ENCODE results near the gene ZRANB3.
"Not testable (repeated sequence)": the region's sequence is repeated elsewhere in the genome, so short reads cannot be mapped to it uniquely, and the experiment has no call there.

The ZRANB3 gene

DNA sequence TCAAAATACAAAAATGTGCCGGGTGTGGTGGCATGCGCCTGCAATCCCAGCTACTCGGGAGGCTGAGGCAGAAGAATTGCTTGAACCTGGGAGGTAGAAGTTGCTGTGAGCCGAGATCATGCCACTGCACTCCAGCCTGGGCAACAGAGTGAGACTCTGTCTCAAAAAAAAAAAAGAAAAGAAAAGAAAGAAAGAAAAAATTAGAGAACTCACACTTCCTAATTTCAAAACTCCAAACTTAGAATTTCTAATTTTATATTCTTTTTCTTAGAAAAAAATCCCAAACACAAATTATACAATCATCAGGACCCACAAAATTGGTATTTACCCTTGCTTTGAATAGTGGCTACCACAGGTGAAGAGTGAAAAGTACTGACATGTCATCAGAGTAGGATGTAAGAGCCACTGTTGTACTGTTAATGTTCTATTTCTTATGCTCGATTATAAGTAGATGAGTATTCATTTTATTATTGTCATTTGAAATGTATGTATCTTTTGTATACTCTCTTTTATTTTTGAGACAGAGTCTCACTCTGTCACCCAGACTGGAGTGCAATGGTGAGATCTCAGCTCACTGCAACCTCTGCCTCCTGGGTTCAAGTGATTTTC lies 182.8 kb downstream of the ZRANB3 start:
- not testable (repeated sequence) for H3K27ac Mint-ChIP-seq; H3K9me3 Mint-ChIP-seq; H3K4me3 Mint-ChIP-seq; DNase-seq (ENCODE audit: low spot score in 2 of 2); H3K27me3 Mint-ChIP-seq; H3K4me1 Mint-ChIP-seq; ATAC-seq (ENCODE audit: low read depth)
- H3K36me3 Mint-ChIP-seq, result peaks cover 30% of the 10 kb centered on the region

DNA sequence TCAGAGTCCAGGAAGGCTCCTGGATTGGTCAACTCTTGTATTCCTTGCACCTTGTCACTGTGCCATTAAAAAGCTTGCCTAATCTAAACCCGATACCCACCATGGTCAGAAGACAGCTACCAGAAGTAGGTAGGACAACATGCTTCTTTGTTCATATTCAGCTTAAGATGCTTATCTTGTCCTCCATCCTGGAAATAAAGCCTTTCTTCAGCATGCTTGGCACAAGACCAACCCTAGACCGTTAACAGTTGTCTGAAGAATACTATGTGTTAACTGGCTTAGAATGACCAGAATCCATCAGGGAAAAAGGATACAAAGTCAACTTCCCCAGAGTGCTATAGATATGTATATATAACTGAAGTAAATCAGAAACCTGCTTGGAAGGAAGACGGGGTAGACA lies 193.9 kb downstream of the ZRANB3 start:
- Mint-ChIP-seq H3K9me3 (peaks cover 9% of the 10 kb centered on the region), H3K4me1 (peaks cover 2% of the 10 kb centered on the region), H3K27me3 (no peaks in the 10 kb centered on the region), H3K36me3 (peaks cover 17% of the 10 kb centered on the region), H3K4me3 (no peak overlapping the region), H3K27ac (no peak overlapping the region)
- no peak for DNase-seq (ENCODE audit: low spot score in 2 of 2)
- no peak for ATAC-seq (ENCODE audit: low read depth)

DNA sequence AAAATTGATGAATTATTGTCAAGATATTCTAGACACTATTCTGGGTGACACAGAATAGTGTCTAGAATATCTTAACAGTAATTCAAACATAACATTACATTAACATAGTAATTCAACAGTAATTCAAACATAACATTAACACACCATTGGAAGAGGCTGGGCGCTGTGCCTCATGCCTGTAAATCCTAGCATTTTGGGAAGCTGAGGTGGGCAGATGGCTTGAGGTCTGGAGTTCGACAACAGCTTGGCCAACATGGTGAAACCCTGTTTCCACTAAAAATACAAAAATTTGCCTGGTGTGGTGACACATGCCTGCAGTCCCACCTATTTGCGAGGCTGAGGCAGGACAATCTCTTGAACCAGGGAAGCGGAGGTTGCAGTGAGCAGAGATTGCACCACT lies 195.8 kb downstream of the ZRANB3 start:
- no peaks in the 10 kb centered on the region for H3K27me3 Mint-ChIP-seq
- peaks cover 17% of the 10 kb centered on the region for H3K36me3 Mint-ChIP-seq
- H3K4me3 Mint-ChIP-seq, result no peak overlapping the region
- no peak for DNase-seq (ENCODE audit: low spot score in 2 of 2)
- ATAC-seq (ENCODE audit: low read depth), result no peak
- H3K4me1 Mint-ChIP-seq, result peaks cover 2% of the 10 kb centered on the region
- H3K9me3 Mint-ChIP-seq, result peaks cover 10% of the 10 kb centered on the region
- H3K27ac Mint-ChIP-seq, result no peak overlapping the region

DNA sequence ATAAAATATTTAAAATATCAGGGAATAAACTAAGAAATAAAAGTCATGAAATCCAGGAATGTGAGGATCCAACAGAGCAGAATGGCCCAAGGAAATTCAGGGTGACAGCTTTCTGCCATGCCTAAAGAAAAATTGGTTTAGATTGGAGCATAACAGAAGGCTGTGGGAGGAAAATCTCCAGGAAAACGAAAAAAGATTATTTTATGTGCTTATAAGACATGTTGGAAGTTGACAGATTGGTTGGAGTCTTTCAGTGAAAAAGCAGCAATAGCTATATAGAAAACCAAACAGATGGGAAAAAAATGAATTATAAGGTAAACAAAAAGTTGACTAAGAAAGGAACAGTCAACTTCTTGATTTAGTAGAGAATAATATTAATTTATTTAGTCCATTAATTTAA lies 203.9 kb downstream of the ZRANB3 start:
- ATAC-seq (ENCODE audit: low read depth), result no peak
- Mint-ChIP-seq H3K36me3 (peaks cover 9% of the 10 kb centered on the region), H3K27me3 (no peaks in the 10 kb centered on the region), H3K9me3 (peaks cover 16% of the 10 kb centered on the region), H3K27ac (no peak overlapping the region), H3K4me1 (no peaks in the 10 kb centered on the region), H3K4me3 (no peak overlapping the region)
- no peak for DNase-seq (ENCODE audit: low spot score in 2 of 2)

DNA sequence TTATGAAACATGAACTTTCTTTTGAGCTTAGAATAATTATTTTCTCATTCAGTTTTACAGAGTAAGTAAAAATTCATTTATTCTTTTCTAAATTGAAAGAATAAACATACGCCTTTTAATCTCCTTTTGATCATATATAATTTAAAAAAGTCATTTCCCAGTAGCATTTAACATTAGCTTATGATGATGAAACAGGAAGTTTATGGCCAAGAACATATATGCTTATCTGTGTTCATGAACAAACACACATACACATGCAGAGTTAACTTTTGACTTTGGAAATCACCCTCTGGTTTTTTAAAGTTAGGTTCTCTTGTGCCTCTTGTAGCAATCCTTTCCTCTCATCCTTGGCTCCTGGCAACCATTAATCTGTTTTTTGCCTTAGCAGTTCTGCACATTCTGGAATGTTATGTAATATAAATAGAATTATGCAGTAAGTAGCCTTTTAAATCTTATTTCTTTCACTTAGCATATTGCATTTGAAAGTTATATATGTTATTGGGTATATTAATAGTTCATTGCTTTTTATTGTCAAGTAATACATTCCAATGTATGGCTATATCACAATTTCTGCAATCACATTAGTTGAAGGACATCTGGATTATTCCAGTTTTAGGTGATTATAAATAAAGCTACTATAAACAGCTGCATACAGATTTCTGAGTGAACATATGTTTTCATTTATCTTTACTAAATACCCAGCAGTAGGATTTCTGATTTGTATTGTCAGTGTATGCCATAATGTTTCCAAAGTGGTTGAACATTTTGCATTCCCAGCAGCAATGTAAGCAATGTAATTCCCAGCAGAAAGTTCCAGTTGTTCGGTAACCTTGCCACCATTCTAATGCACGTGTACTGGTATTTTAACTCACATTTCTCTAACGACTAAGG lies 210.3 kb downstream of the ZRANB3 start:
- ATAC-seq (ENCODE audit: low read depth) (no peak), DNase-seq (ENCODE audit: low spot score in 2 of 2) (no peak)
- no peaks in the 10 kb centered on the region for H3K9me3 Mint-ChIP-seq
- no peak overlapping the region for H3K27ac Mint-ChIP-seq
- H3K36me3 Mint-ChIP-seq, result no peaks in the 10 kb centered on the region
- H3K4me3 Mint-ChIP-seq, result no peak overlapping the region
- no peaks in the 10 kb centered on the region for H3K27me3 Mint-ChIP-seq
- no peaks in the 10 kb centered on the region for H3K4me1 Mint-ChIP-seq

DNA sequence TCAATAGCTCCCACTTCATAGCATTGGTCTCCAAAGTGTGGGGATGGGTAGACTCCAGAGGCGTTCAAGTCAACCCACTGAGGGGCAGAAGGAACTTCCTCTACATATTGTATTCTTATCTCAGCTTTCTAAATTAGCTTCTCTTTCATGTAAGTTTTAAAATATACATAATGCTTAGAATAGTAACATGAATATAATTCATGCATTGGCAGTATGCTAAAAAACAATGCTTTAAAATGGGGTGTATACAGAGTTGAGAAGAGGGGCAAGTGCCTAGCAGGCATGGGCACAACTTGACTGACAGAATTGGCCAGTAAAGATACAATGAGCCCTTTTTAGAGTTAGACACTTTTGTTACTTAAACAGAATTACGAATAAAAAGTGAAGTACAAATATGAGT lies 212.2 kb downstream of the ZRANB3 start:
- H3K4me3 Mint-ChIP-seq, result no peak overlapping the region
- H3K9me3 Mint-ChIP-seq, result no peaks in the 10 kb centered on the region
- H3K27ac Mint-ChIP-seq, result no peak overlapping the region
- no peaks in the 10 kb centered on the region for H3K4me1 Mint-ChIP-seq
- no peak for DNase-seq (ENCODE audit: low spot score in 2 of 2)
- no peak for ATAC-seq (ENCODE audit: low read depth)
- H3K27me3 Mint-ChIP-seq, result no peaks in the 10 kb centered on the region
- H3K36me3 Mint-ChIP-seq, result no peaks in the 10 kb centered on the region

DNA sequence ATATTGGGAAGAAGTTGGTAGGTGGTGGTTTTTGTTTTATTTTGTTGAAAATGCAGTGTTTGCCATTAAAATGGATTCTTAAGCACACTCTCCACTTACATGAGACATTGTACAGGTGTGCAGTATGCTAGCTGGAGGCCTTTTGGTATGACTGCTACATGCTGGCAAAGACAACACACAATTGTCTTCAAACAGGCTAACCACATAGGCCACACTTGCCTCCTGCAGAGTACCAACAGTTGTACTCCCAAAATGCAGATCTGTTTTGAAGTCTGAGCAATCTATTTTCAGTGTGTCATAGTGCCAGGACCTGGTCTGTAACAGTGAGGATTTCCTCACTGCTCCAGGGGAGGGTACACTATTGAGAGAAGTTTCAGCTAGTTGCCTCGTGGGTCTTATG lies 213.6 kb downstream of the ZRANB3 start:
- Mint-ChIP-seq H3K27ac (no peak overlapping the region), H3K4me3 (no peak overlapping the region), H3K9me3 (no peaks in the 10 kb centered on the region), H3K36me3 (peaks cover 1% of the 10 kb centered on the region), H3K27me3 (no peaks in the 10 kb centered on the region), H3K4me1 (no peaks in the 10 kb centered on the region)
- ATAC-seq (ENCODE audit: low read depth) (no peak), DNase-seq (ENCODE audit: low spot score in 2 of 2) (no peak)

DNA sequence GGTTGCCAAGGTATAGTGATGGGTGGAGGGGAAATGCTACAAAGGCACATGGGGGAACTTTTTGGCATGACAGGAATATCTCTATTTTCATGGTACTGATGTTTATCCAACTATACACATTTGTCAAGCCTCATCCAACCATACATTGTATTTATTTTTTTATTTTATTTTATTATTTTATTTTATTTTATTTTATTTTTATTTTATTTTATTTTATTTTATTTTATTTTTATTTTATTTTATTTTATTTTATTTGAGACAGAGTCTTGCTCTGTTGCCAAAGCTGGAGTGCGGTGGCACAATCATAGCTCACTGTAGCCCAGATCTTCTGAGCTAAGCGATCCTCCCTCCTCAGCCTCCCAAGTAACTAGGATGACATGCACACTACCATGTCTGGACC lies 219.1 kb downstream of the ZRANB3 start:
- H3K4me3 Mint-ChIP-seq, result no peak overlapping the region
- H3K9me3 Mint-ChIP-seq, result peaks cover 4% of the 10 kb centered on the region
- DNase-seq (ENCODE audit: low spot score in 2 of 2) (no peak), ATAC-seq (ENCODE audit: low read depth) (no peak)
- H3K27me3 Mint-ChIP-seq, result no peaks in the 10 kb centered on the region
- H3K36me3 Mint-ChIP-seq, result peaks cover 15% of the 10 kb centered on the region
- H3K4me1 Mint-ChIP-seq, result no peaks in the 10 kb centered on the region
- H3K27ac Mint-ChIP-seq, result no peak overlapping the region

DNA sequence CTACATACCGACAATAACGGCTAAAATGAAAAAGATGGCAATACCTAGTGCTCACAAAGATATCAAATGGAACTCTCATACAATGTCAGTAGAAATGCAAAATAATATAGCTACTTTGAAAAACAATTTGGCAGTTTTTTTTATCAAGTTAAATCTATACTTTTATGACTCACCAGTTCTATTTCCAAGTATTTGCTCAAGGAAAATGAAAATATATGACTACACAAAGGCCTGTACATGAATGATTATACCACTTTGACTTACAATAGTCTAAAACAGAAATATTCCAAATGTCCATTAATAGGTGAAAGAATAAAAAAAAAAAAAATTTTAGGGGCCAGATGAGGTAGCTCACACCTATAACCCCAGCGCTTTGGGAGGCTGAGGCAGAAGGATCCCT lies 219.8 kb downstream of the ZRANB3 start:
- Mint-ChIP-seq H3K36me3 (peaks cover 15% of the 10 kb centered on the region), H3K4me1 (no peaks in the 10 kb centered on the region), H3K9me3 (peaks cover 4% of the 10 kb centered on the region), H3K27ac (no peak overlapping the region), H3K4me3 (no peak overlapping the region), H3K27me3 (no peaks in the 10 kb centered on the region)
- DNase-seq (ENCODE audit: low spot score in 2 of 2) (no peak), ATAC-seq (ENCODE audit: low read depth) (no peak)

DNA sequence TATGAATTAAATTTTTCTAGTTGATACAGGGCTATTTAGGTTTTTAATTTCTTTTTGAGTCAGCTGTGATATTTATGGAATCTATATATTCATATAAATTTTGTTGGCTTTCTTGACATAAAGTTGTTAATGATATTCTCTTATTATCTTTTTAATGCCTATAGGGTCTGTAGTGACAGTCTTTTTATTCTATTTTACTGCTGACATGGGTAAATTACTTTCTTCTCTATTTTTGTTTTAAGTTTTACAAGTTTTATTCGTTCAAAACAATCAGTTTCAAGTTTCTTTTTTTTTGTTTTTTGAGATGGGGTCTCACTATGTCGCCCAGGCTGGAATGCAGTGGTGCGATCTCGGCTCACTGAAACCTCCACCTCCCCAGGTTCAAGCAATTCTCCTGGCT lies 226.3 kb downstream of the ZRANB3 start:
- Mint-ChIP-seq H3K36me3 (peaks cover 20% of the 10 kb centered on the region), H3K4me1 (no peaks in the 10 kb centered on the region), H3K27me3 (no peaks in the 10 kb centered on the region), H3K4me3 (no peak overlapping the region), H3K9me3 (peaks cover 8% of the 10 kb centered on the region), H3K27ac (no peak overlapping the region)
- no peak for ATAC-seq (ENCODE audit: low read depth)
- no peak for DNase-seq (ENCODE audit: low spot score in 2 of 2)

DNA sequence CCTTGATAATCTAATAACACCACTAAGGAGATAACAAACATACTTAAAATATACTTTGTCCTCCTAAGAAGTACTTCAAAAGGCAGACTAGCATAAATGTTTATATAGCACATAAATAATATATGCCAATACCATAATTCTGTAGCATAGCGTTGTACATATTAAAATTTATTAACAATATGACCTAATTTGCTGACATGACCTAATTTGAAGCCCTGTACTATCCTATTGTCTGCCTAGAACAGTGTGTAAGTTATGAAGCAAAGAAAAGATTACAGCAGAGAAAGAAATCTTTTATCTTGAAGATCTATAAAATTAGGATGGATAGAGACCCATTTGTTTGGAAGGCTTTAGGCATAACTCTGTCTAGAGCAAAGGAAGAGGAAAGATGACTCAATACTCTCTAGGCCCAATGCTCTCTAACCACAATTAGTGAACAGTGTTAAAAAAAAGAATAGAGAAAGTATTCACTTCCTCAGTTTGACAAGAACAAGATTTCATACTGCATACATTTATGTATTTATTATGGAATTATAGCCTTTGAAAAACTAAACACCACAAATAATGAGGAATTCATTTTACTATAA lies 231.3 kb downstream of the ZRANB3 start:
- H3K4me3 Mint-ChIP-seq, result no peak overlapping the region
- H3K9me3 Mint-ChIP-seq, result peaks cover 3% of the 10 kb centered on the region
- no peaks in the 10 kb centered on the region for H3K4me1 Mint-ChIP-seq
- ATAC-seq (ENCODE audit: low read depth) (no peak), DNase-seq (ENCODE audit: low spot score in 2 of 2) (no peak)
- H3K27ac Mint-ChIP-seq, result no peak overlapping the region
- peaks cover 20% of the 10 kb centered on the region for H3K36me3 Mint-ChIP-seq
- H3K27me3 Mint-ChIP-seq, result no peaks in the 10 kb centered on the region

DNA sequence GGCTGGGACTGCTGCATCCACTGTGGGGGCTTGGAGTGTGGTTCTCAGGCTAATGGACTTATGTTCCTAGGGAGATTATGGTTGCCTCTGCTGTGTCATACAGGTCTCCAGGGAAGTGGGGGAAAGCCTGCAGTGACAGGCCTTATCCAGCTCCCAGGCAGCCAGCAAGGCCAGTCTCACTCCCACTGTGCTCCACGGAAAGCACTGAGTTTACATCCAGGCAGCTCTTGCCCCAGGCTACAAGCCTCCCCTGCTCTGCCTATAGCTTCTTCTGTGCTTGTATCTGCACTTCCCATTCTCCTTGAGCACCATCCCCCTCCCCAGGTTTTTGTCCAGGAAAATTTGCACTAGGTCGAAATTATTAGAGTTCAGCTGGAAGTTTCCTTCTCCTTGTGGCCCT lies 231.9 kb downstream of the ZRANB3 start:
- Mint-ChIP-seq H3K27me3 (no peaks in the 10 kb centered on the region), H3K27ac (no peak overlapping the region), H3K4me1 (no peaks in the 10 kb centered on the region), H3K4me3 (no peak overlapping the region), H3K36me3 (peaks cover 20% of the 10 kb centered on the region), H3K9me3 (peaks cover 6% of the 10 kb centered on the region)
- no peak for DNase-seq (ENCODE audit: low spot score in 2 of 2)
- no peak for ATAC-seq (ENCODE audit: low read depth)

DNA sequence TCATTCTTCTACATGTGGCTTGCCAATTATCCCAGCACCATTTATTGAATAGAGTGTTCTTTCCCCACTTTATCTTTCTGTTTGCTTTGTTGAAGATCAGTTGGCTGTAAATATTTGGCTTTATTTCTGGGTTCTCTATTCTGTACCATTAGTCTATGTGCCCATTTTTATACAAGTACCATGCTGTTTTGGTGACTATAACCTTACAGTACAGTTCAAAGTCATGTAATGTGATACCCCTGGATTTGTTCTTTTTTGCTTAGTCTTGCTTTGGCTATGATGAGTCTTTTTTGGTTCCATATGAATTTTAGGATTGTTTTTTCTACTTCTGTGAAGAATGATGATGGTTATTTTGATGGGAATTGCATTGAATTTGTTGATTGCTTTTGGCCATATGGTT lies 243.9 kb downstream of the ZRANB3 start:
- not testable (repeated sequence) for H3K27ac Mint-ChIP-seq; H3K27me3 Mint-ChIP-seq; ATAC-seq (ENCODE audit: low read depth); H3K4me3 Mint-ChIP-seq; H3K4me1 Mint-ChIP-seq; DNase-seq (ENCODE audit: low spot score in 2 of 2)
- Mint-ChIP-seq H3K36me3 (peaks cover 13% of the 10 kb centered on the region), H3K9me3 (peaks cover 18% of the 10 kb centered on the region)

DNA sequence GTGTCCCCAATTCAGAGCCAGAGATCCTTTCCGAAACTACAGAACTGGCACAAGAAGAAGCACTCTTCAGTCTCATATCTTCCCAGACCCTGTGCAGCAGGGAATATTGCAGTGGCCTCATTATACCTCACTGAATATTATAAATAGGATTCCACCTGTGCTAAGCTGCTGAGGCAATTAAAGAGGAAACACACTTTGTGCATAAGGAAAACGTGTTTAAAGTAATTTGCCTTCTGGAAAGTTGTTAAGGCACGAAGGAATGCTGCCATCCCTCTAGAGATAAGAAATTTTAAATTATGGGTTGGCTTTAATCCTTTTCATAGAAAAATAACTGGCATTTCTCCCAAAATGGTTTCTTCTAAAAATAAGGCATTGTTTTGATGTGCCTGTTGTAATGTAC lies 245.6 kb downstream of the ZRANB3 start:
- Mint-ChIP-seq H3K4me1 (no peaks in the 10 kb centered on the region), H3K9me3 (peaks cover 18% of the 10 kb centered on the region), H3K27ac (no peak overlapping the region), H3K27me3 (no peaks in the 10 kb centered on the region), H3K36me3 (peaks cover 13% of the 10 kb centered on the region), H3K4me3 (no peak overlapping the region)
- ATAC-seq (ENCODE audit: low read depth) (no peak), DNase-seq (ENCODE audit: low spot score in 2 of 2) (no peak)
